Measurements from ENCODE around the gene DCAF8. TPM values are rescaled to one million over a fixed set of nuclear protein-coding genes. Genes with fewer than 3 reads are reported as not detected.

Gene DCAF8
- total and polyA plus RNA-seq, 2 donors (not counting 1 experiment from before 2014, with no cell fraction given): 194 to 266 TPM

- no peaks in the 10 kb centered on the region for H3K27me3 Mint-ChIP-seq
- no peaks in the 10 kb centered on the region for H4K20me1 ChIP-seq (ENCODE audit: control insufficient read depth, insufficient read depth, low read length, poor library complexity, severe bottlenecking)
- H3K4me1 ChIP-seq (ENCODE audit: control insufficient read depth in 2 of 2, insufficient read depth in 2 of 2, low read length in 2 of 2): peaks cover 26 to 35% of the 10 kb centered on the region in 2 donors
- H3K4me3 Mint-ChIP-seq: peak overlapping the region; percentile 88
- ATAC-seq (ENCODE audit: low read depth) (peak; percentile 80), DNase-seq (peak; percentile 90)
- peaks cover 3 to 17% of the 10 kb centered on the region in 2 experiments for H3K36me3 ChIP-seq (replicated peaks in 1 of 2; ENCODE audit: control extremely low read depth in 1 of 2, control insufficient read depth in 1 of 2, extremely low read depth in 1 of 2, insufficient read depth in 2 of 2, low read length in 1 of 2)
- POLR2A ChIA-PET: interaction anchor here (0.6 to 1.6 kb wide), 6 partner anchors 8 to 58 kb away, joined by 3 to 7 read pairs (median 4); partner anchors contain the start of gene DCAF8
- H3K4me2 ChIP-seq (replicated peaks; ENCODE audit: low read depth, low read length, poor library complexity, severe bottlenecking): peak overlapping the region; percentile 94
- H3K9ac ChIP-seq (ENCODE audit: low read length): peak overlapping the region; percentile 87
- H3K27ac ChIP-seq (ENCODE audit: low read length in 2 of 2): peak overlapping the region; percentile 98 to 99
- peak overlapping the region; percentile 34 to 99 (median 56) for H3K4me3 ChIP-seq (ENCODE audit: control extremely low read depth in 1 of 5, extremely low read depth in 1 of 5, insufficient read depth in 1 of 5, low read depth in 2 of 5, low read length in 4 of 5)
- H3K27me3 ChIP-seq (replicated peaks in 1 of 4; ENCODE audit: control extremely low read depth in 1 of 4, control insufficient read depth in 3 of 4, insufficient read depth in 4 of 4, low read length in 3 of 4): no peaks in the 10 kb centered on the region
- intact Hi-C loops (cut with micrococcal nuclease): loop anchor here (1.0 to 2.0 kb wide), 3 partner anchors 11 to 81 kb away; partner anchors contain the start of genes DCAF8 and PEX19
- H2AFZ ChIP-seq (ENCODE audit: insufficient read depth, low read depth, low read length, poor library complexity, severe bottlenecking): peak overlapping the region; percentile 34
- H3K9me3 Mint-ChIP-seq (ENCODE audit: insufficient read depth): no peaks in the 10 kb centered on the region
- TF ChIP-seq CTCF (IDR thresholded peaks at IDR 0.05) (no peak), EZH2 (IDR thresholded peaks at IDR 0.05; ENCODE audit: borderline replicate concordance, insufficient read depth, low read depth, low read length, poor library complexity, severe bottlenecking) (no peak)
- peaks cover 15% of the 10 kb centered on the region for H3K79me2 ChIP-seq (ENCODE audit: control insufficient read depth, insufficient read depth, low read length)
- H3K9me3 ChIP-seq (ENCODE audit: control extremely low read depth in 1 of 3, control insufficient read depth in 2 of 3, insufficient read depth in 1 of 3, low read length in 2 of 3): no peaks in the 10 kb centered on the region
- peaks cover 62% of the 10 kb centered on the region for H3K4me1 Mint-ChIP-seq
- H3K27ac Mint-ChIP-seq: peak overlapping the region; percentile 90
- CTCF ChIA-PET: interaction anchor here (0.8 to 9.7 kb wide), 10 partner anchors 9 to 167 kb away, joined by 3 to 77 read pairs (median 8); no protein-coding TSS in a partner anchor
- no CpG with 5 or more reads among the region's 7 CpGs for WGBS (ENCODE audit: insufficient coverage)
Measured at GRCh38 chr1:160204526-160205241, 57.7 kb downstream of the DCAF8 start.

- H3K27ac Mint-ChIP-seq: peak overlapping the region; percentile 17
Measured at GRCh38 chr1:160200786-160201185, 61.6 kb downstream of the DCAF8 start.

More at GRCh38 chr1:160200786-160201185, 61.6 kb downstream of the DCAF8 start:
- H3K4me3 Mint-ChIP-seq: no peak overlapping the region
- no peak overlapping the region for H3K4me3 ChIP-seq (ENCODE audit: control extremely low read depth in 1 of 5, extremely low read depth in 1 of 5, insufficient read depth in 1 of 5, low read depth in 2 of 5, low read length in 4 of 5)
- H3K79me2 ChIP-seq (ENCODE audit: control insufficient read depth, insufficient read depth, low read length): peaks cover 3% of the 10 kb centered on the region
- H4K20me1 ChIP-seq (ENCODE audit: control insufficient read depth, insufficient read depth, low read length, poor library complexity, severe bottlenecking): no peaks in the 10 kb centered on the region
- no peak overlapping the region for H3K9ac ChIP-seq (ENCODE audit: low read length)
- no peaks in the 10 kb centered on the region for H3K9me3 Mint-ChIP-seq (ENCODE audit: insufficient read depth)
- H2AFZ ChIP-seq (ENCODE audit: insufficient read depth, low read depth, low read length, poor library complexity, severe bottlenecking): no peak overlapping the region
- ATAC-seq (ENCODE audit: low read depth) (no peak), DNase-seq (no peak)
- POLR2A ChIA-PET: no interaction called here
- TF ChIP-seq EZH2 (IDR thresholded peaks at IDR 0.05; ENCODE audit: borderline replicate concordance, insufficient read depth, low read depth, low read length, poor library complexity, severe bottlenecking): no peak
- no peak for TF ChIP-seq CTCF (IDR thresholded peaks at IDR 0.05)
- 100% methylated on average over 1 of the region's 4 CpGs for WGBS (ENCODE audit: insufficient coverage)
- H3K4me1 Mint-ChIP-seq: peaks cover 27% of the 10 kb centered on the region
- peaks cover 19 to 25% of the 10 kb centered on the region in 2 donors for H3K4me1 ChIP-seq (ENCODE audit: control insufficient read depth in 2 of 2, insufficient read depth in 2 of 2, low read length in 2 of 2)
- H3K4me2 ChIP-seq (replicated peaks; ENCODE audit: low read depth, low read length, poor library complexity, severe bottlenecking): no peak overlapping the region
- no peaks in the 10 kb centered on the region for H3K36me3 ChIP-seq (replicated peaks in 1 of 2; ENCODE audit: control extremely low read depth in 1 of 2, control insufficient read depth in 1 of 2, extremely low read depth in 1 of 2, insufficient read depth in 2 of 2, low read length in 1 of 2)
- H3K27me3 Mint-ChIP-seq: no peaks in the 10 kb centered on the region
- CTCF ChIA-PET: interaction anchor here (0.9 to 9.7 kb wide), 6 partner anchors 9 to 178 kb away, joined by 3 to 77 read pairs (median 37); no protein-coding TSS in a partner anchor
- peak overlapping the region in 1 of 2 donors; percentile 8 for H3K27ac ChIP-seq (ENCODE audit: low read length in 2 of 2)
- H3K9me3 ChIP-seq (ENCODE audit: control extremely low read depth in 1 of 3, control insufficient read depth in 2 of 3, insufficient read depth in 1 of 3, low read length in 2 of 3): no peaks in the 10 kb centered on the region
- intact Hi-C loops (cut with micrococcal nuclease): no loop called here
- H3K27me3 ChIP-seq (replicated peaks in 1 of 4; ENCODE audit: control extremely low read depth in 1 of 4, control insufficient read depth in 3 of 4, insufficient read depth in 4 of 4, low read length in 3 of 4): no peaks in the 10 kb centered on the region
